ENCODE results near the gene SPINT3.

GRCh38 chr20:45515147-45515913, at the start of gene SPINT3:
- TF ChIP-seq CTCF (IDR thresholded peaks at IDR 0.05; ENCODE audit: insufficient read depth, low read depth, low read length): no peak
- TF ChIP-seq EZH2 (IDR thresholded peaks at IDR 0.05; ENCODE audit: insufficient read depth, low read length): no peak
